Left ventricle myocardium inferior (tissue), 1 donor: ENCODE data around the gene P2RX7. TPM values are rescaled to one million over a fixed set of nuclear protein-coding genes. Genes with fewer than 3 reads are reported as not detected.

Experiments
- DNase-seq: peaks from one replicate; pipeline ENCODE4 v3.0.0-alpha.2; 2020
- H3K27ac ChIP-seq: fragments of 200-600 bp; replicated peaks from 2 replicates; pipeline ENCODE4 v1.8.0; 2021
- H3K27me3 ChIP-seq: fragments of 200-600 bp; 2 replicates; pipeline ENCODE4 v1.8.0; 2021; ENCODE audit warnings: low read depth
- H3K36me3 ChIP-seq: fragments of 200-600 bp; 2 replicates; pipeline ENCODE4 v1.8.0; 2021
- H3K4me1 ChIP-seq: fragments of 200-600 bp; 2 replicates; pipeline ENCODE4 v1.8.0; 2021
- H3K4me3 ChIP-seq: fragments of 200-600 bp; 2 replicates; pipeline ENCODE4 v1.8.0; 2021; ENCODE audit warnings: mild to moderate bottlenecking, moderate library complexity
- H3K9me3 ChIP-seq: fragments of 200-600 bp; replicated peaks from 2 replicates; pipeline ENCODE4 v1.8.0; 2021
- CTCF ChIP-seq: fragments of 200-600 bp; IDR thresholded peaks from 2 replicates; pipeline ENCODE4 v1.8.0; 2021; ENCODE audit warnings: antibody characterized with exemption, mild to moderate bottlenecking, borderline replicate concordance
- intact Hi-C: fragments of 100-400 bp; cut with micrococcal nuclease; formaldehyde crosslinking; loops from one replicate; pipeline ENCODE4 v1.11.0; 2022
- total RNA-seq: library from RNA; stranded (reverse); fragmentation: NEBNext Ultra II Directional; extraction: Animal tissue kit (Norgen Biotek cat#: 25700); gene quantifications from one replicate; pipeline ENCODE4 v1.2.1, GENCODE V29; 2021
- donor health status: DM: no; HTN: yes; CAD: no; lungs with severe emphysema.

The P2RX7 gene
- total RNA-seq, 1 donor from 2014 or later: 1.6 TPM

DNA sequence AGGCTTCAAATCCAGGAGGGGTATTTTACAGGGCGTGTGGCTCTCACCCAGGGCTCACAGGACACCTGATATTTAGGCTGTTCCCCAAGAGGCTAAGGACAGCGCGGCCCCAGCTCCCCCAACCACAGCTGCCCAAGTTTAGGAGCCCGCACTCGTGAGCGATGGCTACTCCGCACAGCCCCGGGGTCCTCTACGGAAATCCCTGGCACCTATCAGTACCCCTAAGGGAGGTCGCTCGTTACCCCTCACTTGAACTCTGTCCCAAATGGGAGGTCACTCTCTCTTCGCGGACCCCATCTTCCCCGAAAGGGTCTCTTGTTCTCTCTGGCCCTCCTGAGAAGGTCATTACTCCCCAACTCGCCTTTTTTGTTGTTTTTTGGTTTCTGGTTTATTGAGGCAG is 76.5 kb downstream of the P2RX7 start:
- intact Hi-C loops: no loop called here
- Histone ChIP-seq H3K27me3 (no peaks in the 10 kb centered on the region), H3K9me3 (no peaks in the 10 kb centered on the region), H3K27ac (peak overlapping the region; percentile 90), H3K4me3 (peak overlapping the region; percentile 83), H3K36me3 (no peaks in the 10 kb centered on the region), H3K4me1 (peaks cover 23% of the 10 kb centered on the region)
- no peak for TF ChIP-seq CTCF
- no peak for DNase-seq

- H3K27ac ChIP-seq: peak within 1 kb of the TSS; percentile 90
- no peaks in the 10 kb centered on the region for H3K36me3 ChIP-seq
- H3K4me1 ChIP-seq: peaks cover 30% of the 10 kb centered on the region
- no peaks in the 10 kb centered on the region for H3K27me3 ChIP-seq
- peak; percentile 85 for DNase-seq
- intact Hi-C loops: no loop called here
- peak within 1 kb of the TSS; percentile 83 for H3K4me3 ChIP-seq
- peak; percentile 6 for TF ChIP-seq CTCF
- no peaks in the 10 kb centered on the region for H3K9me3 ChIP-seq
Observed at GRCh38 chr12:121209624-121210572, 77.2 kb downstream of the P2RX7 start, which contains the start of gene P2RX4. TSS of gene P2RX4 (plus strand) at chr12:121210129. CDS start at chr12:121210165, 36 bp downstream.

DNA sequence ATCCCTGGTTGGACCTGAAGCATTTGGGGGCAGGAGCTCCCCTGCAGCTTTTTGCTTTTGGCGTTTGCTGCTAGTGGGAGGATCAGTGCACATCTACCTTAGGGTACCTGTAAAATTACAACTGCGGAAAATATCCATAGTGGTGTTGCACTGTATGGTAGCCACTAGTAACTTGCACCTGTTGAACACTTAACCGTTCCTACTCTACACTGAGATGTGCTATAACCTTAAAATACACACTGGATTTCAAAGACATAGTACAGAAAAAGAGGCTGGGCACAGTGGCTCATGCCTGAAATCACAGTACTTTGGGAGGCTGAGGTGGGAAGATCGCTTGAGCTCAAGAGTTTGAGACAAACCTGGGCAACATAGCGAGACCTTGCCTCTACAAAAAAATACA is 80.2 kb downstream of the P2RX7 start:
- intact Hi-C loops: no loop called here
- H3K4me1 ChIP-seq: peaks cover 34% of the 10 kb centered on the region

GRCh38 chr12:121214166-121214777 is 81.6 kb downstream of the P2RX7 start:
- H3K36me3 ChIP-seq: peaks cover 10% of the 10 kb centered on the region
- no peaks in the 10 kb centered on the region for H3K27me3 ChIP-seq
- intact Hi-C loops: no loop called here
- H3K4me1 ChIP-seq: peaks cover 34% of the 10 kb centered on the region
- no peaks in the 10 kb centered on the region for H3K9me3 ChIP-seq
- TF ChIP-seq CTCF: no peak
- H3K27ac ChIP-seq: peak overlapping the region; percentile 66
- no peak for DNase-seq
- H3K4me3 ChIP-seq: no peak overlapping the region

More for the DNA sequence above, 80.2 kb downstream of the P2RX7 start:
- no peak overlapping the region for H3K27ac ChIP-seq
- no peaks in the 10 kb centered on the region for H3K36me3 ChIP-seq
- H3K27me3 ChIP-seq: no peaks in the 10 kb centered on the region
- DNase-seq: no peak
- H3K9me3 ChIP-seq: no peaks in the 10 kb centered on the region
- H3K4me3 ChIP-seq: no peak overlapping the region
- no peak for TF ChIP-seq CTCF

DNA sequence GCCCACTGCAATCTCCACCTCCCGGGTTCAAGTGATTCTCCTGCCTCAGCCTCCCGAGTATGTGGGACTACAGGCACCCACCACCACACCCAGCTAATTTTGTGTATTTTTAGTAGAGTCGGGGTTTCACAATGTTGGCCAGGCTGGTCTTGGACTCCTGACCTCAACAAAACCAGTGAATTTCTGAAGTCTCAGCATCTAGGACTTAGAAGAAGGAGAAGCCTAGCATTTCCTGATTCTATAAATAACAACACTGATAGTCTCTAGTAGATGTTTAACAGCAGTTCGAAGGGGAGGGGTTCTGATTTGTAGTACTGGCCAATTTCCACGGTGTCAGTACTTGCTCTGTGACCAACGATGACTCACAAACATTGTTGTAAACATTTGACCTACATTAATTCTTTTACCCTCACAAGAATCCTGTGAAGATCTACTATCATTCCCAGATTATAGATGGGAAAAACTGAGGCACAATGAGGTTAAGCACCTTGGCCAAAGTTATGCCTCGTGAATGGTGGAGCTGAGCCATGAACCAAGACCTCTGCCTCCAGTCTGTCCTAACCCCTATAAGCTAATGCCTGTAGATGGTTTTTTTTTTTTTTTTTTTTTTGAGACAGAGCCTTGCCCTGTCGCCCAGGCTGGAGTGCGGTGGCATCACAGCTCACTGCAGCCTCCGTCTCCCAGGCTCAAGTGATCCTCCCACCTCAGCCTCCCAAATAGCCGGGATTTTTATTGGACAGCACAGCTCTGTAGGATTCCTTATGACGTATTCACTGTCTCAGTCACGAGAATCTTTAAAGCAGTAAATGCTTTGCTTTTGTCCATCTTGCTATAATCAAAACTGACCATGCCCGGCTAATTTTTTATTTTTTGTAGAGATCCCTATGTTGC is 82.4 kb downstream of the P2RX7 start:
- no peak for TF ChIP-seq CTCF
- no peak for DNase-seq
- Histone ChIP-seq H3K27me3 (no peaks in the 10 kb centered on the region), H3K36me3 (peaks cover 10% of the 10 kb centered on the region), H3K4me1 (peaks cover 27% of the 10 kb centered on the region), H3K4me3 (no peak overlapping the region), H3K9me3 (no peaks in the 10 kb centered on the region), H3K27ac (peak overlapping the region; percentile 66)
- intact Hi-C loops: no loop called here
